ENCODE data around the gene PPP1R9B.

PPP1R9B gene

DNA sequence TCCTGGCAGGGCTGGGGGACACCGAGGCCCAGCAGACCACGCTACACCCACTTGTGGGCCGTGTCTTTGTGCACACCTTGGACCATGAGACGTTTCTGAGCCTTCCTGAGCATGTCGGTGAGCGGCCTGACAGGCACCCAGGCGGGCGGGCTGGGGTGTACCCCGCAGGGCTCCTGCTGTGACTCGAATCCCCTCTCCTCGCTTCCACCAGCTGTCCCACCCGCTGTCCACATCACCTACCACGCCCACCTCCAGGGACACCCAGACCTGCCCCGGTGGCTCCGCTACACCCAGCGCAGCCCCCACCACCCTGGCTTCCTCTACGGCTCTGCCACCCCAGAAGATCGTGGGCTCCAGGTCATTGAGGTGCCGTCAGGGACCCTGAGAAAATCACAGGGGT lies 16.9 kb upstream of the PPP1R9B start:
- no peak overlapping the region for H3K4me3 ChIP-seq (replicated peaks; ENCODE audit: low read depth, low read length)
- TF ChIP-seq, protein P1, sequence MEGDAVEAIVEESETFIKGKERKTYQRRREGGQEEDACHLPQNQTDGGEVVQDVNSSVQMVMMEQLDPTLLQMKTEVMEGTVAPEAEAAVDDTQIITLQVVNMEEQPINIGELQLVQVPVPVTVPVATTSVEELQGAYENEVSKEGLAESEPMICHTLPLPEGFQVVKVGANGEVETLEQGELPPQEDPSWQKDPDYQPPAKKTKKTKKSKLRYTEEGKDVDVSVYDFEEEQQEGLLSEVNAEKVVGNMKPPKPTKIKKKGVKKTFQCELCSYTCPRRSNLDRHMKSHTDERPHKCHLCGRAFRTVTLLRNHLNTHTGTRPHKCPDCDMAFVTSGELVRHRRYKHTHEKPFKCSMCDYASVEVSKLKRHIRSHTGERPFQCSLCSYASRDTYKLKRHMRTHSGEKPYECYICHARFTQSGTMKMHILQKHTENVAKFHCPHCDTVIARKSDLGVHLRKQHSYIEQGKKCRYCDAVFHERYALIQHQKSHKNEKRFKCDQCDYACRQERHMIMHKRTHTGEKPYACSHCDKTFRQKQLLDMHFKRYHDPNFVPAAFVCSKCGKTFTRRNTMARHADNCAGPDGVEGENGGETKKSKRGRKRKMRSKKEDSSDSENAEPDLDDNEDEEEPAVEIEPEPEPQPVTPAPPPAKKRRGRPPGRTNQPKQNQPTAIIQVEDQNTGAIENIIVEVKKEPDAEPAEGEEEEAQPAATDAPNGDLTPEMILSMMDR (IDR thresholded peaks at IDR 0.05; ENCODE audit: low read depth, low read length, missing control alignments): no peak
- no peak for DNase-seq (ENCODE audit: extremely low read depth, low read depth)

DNA sequence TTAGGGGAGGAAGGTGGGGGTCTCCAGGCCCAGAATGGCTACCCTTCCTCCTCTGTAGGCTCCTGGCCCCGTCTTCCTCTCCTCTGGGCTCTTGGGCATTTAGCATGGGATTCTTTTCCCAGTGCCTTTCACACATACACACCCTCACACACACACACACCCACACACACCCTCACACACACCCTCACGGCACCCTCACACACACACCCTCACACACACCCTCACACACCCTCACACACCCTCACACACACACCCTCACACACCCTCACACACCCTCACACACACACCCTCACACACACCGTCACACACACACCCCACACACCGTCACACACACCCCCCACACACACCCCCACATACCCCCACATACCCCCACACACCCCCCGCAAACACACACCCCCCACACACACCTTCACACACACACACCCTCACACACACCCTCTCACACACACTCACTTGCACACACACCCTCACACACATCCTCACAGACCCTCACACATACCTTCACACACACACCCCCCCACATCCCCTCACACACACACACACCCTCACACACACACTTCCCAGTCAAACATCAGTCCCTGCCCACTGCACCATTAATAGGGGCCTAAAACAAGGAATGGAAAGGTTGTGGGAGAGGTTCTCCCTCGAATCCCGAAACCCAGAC lies 16.2 kb upstream of the PPP1R9B start:
- no peak overlapping the region for H3K4me3 ChIP-seq (replicated peaks; ENCODE audit: low read depth, low read length)
- DNase-seq (ENCODE audit: extremely low read depth, low read depth): no peak
- TF ChIP-seq, protein P1 (IDR thresholded peaks at IDR 0.05; ENCODE audit: low read depth, low read length, missing control alignments): no peak

DNA sequence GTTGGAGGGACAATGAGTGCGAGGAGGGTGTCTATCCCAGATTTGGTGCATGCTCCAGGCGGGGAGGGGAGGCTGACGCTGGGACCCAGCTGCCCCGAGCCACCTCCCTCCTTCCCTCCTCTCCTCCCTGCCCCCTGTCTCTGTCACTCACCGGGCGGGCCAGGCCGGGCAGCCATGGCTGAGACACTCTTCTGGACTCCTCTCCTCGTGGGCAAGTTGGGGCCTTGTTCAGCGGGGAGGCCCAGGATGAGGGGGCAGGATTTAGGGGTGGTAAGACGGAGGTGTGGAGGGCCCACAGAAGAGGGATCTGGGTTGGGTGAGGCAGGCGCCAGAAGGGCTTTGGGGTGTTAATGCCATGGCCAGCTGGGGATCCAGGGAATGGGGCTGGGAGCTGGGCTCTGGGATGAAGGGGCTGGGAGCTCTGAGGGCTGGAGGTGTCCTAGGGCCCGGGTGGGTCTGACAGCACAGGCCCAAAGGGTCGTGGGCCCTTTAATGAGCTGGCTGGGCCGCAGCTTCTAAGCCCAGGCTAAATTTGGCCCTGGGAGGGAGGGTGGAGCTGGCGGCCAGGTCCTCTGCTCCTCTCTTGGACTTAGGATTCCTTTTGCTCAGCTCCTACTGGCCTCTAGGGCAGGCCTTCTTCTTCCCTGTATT lies 15.5 kb upstream of the PPP1R9B start, which contains the start of gene SGCA:
Gene SGCA (plus strand): TSS at position 139 of the 651 bp plus-strand sequence. CDS start 36 bp downstream, at position 175.
- TF ChIP-seq, protein P1 (IDR thresholded peaks at IDR 0.05; ENCODE audit: low read depth, low read length, missing control alignments): no peak
- DNase-seq (ENCODE audit: extremely low read depth, low read depth): no peak
- H3K4me3 ChIP-seq (replicated peaks; ENCODE audit: low read depth, low read length): no peak within 1 kb of the TSS

DNA sequence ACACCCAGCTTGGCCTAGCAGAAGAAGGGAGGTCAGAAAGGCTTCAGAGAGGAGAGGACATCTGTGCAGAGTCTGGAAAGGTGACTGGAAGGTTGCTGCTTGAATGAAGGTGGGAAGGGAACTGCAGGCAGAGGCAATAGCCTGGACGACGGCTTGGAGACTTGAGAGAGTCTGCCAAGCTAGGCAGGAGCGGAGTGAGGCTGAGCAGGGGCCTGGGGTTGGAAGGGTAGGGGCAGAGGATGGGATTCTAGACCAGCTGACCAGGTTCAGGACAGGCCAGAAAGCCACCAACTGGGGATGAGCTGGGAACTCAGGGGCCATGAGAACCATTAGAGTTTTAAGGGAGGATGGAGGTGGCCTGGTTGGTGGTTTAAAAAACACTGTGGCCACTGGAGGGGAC lies 15.0 kb upstream of the PPP1R9B start:
- TF ChIP-seq, protein P1 (IDR thresholded peaks at IDR 0.05; ENCODE audit: low read depth, low read length, missing control alignments): no peak
- DNase-seq (ENCODE audit: extremely low read depth, low read depth): no peak
- no peak overlapping the region for H3K4me3 ChIP-seq (replicated peaks; ENCODE audit: low read depth, low read length)

DNA sequence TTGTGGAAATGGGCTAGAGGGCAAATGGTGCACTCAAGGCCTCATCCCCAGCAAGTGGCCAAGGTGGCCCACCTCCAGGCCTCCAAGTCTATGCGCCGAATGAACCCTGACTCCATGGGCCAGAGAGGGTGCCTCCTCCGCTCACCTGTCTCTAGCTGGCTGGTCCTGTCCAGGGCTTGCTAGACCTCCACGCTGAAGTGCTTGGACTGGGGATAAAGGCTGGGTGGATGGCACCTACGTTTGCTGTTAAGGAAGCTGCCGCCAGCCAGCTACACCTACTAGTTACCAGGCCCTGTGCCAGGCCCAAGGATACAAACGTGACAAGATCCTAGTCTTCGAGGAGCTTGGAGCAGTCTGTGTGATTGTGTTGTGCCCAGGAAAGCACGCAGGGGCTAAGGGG lies 14.6 kb upstream of the PPP1R9B start:
- no peak overlapping the region for H3K4me3 ChIP-seq (replicated peaks; ENCODE audit: low read depth, low read length)
- no peak for DNase-seq (ENCODE audit: extremely low read depth, low read depth)
- TF ChIP-seq, protein P1 (IDR thresholded peaks at IDR 0.05; ENCODE audit: low read depth, low read length, missing control alignments): no peak

DNA sequence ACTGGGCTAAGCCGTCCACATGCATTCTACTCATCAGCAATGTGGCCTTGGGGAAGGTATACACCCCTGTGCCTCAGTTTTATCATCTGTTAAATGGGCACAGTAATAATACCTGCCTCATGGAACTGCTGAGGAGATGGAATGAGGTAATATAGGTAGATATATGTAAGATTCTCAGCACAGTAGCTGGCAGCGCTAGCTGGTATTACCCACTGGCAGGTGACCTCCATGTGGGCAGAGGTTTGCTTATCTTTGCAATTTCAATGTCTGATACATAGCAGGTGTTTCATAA lies 14.2 kb upstream of the PPP1R9B start:
- TF ChIP-seq, protein P1 (IDR thresholded peaks at IDR 0.05; ENCODE audit: low read depth, low read length, missing control alignments): no peak
- no peak for DNase-seq (ENCODE audit: extremely low read depth, low read depth)
- no peak overlapping the region for H3K4me3 ChIP-seq (replicated peaks; ENCODE audit: low read depth, low read length)
